Endodermal cell (in vitro differentiated cells): Measurements from ENCODE around the gene HPSE2. TPM values are rescaled to one million over a fixed set of nuclear protein-coding genes. Genes with fewer than 3 reads are reported as not detected.

Experiments used
- DNase-seq: peaks from one replicate; pipeline ENCODE4 v3.0.0-alpha.2; 2017
- H3K27ac ChIP-seq: 2 replicates; pipeline ENCODE4 v1.5.1; 2013; ENCODE audit warnings: mild to moderate bottlenecking, low read depth, low read length, moderate library complexity
- H3K27me3 ChIP-seq: 2 replicates; pipeline ENCODE4 v1.6.1; 2013; ENCODE audit warnings: mild to moderate bottlenecking, low read length, moderate library complexity; ENCODE audit not compliant: insufficient read depth, control insufficient read depth, poor library complexity, severe bottlenecking
- H3K36me3 ChIP-seq: 2 replicates; pipeline ENCODE4 v1.7.0; 2013; ENCODE audit warnings: mild to moderate bottlenecking, low read length, moderate library complexity; ENCODE audit not compliant: control insufficient read depth, insufficient read depth
- H3K4me1 ChIP-seq: one replicate; pipeline ENCODE4 v1.7.0; 2013; ENCODE audit warnings: low read length; ENCODE audit not compliant: control insufficient read depth, insufficient read depth
- H3K4me3 ChIP-seq: 2 replicates; pipeline ENCODE4 v1.5.1; 2013; ENCODE audit warnings: mild to moderate bottlenecking, low read length, moderate library complexity
- H3K9ac ChIP-seq: 2 replicates; pipeline ENCODE4 v1.6.1; 2013; ENCODE audit warnings: mild to moderate bottlenecking, low read length, moderate library complexity; ENCODE audit not compliant: poor library complexity, severe bottlenecking; ENCODE audit errors: extremely low read depth
- H3K9me3 ChIP-seq: 2 replicates; pipeline ENCODE4 v1.6.1; 2013; ENCODE audit warnings: mild to moderate bottlenecking, low read length, moderate library complexity; ENCODE audit not compliant: control insufficient read depth
- H3K27ac Mint-ChIP-seq: 2 replicates; pipeline ENCODE4 v1.8.0; 2020; ENCODE audit warnings: mixed read lengths
- H3K27me3 Mint-ChIP-seq: 2 replicates; pipeline ENCODE4 v1.8.0; 2021; ENCODE audit warnings: mild to moderate bottlenecking, mixed read lengths; ENCODE audit not compliant: insufficient read depth
- H3K36me3 Mint-ChIP-seq: 2 replicates; pipeline ENCODE4 v1.8.0; 2020; ENCODE audit warnings: low read depth, mixed read lengths
- H3K4me1 Mint-ChIP-seq: 2 replicates; pipeline ENCODE4 v1.8.0; 2020; ENCODE audit warnings: mixed read lengths
- H3K4me3 Mint-ChIP-seq: 2 replicates; pipeline ENCODE4 v1.8.0; 2020; ENCODE audit warnings: mild to moderate bottlenecking, moderate library complexity, mixed read lengths
- H3K9me3 Mint-ChIP-seq: 2 replicates; pipeline ENCODE4 v1.8.0; 2020; ENCODE audit warnings: mild to moderate bottlenecking, mixed read lengths
- WGBS, 2 experiments: methylation state at CpG; one replicate each; pipeline versions ENCODE4 v1.1.5 to v1.1.7; 2013; ENCODE audit warnings: missing lambda C conversion rate in 2 of 2, mixed read lengths in 1 of 2; ENCODE audit not compliant: insufficient coverage in 1 of 2, insufficient read length in 1 of 2; 5-methylcytosine and 5-hydroxymethylcytosine counted together
- total RNA-seq, 2 donors: library from RNA; stranded (reverse); fragmentation: NEBNext Ultra II Directional in 1 of 2; extraction: Animal tissue kit (Norgen Biotek cat#: 25700) in 1 of 2; gene quantifications; 2 replicates in 1 of 2; 3 replicates in 1 of 2; pipeline ENCODE4 v1.2.1, GENCODE V29; 2021
- TF ChIP-seq, protein P1 (sequence below): fragments of 200-600 bp; sonication (generic); conservative IDR thresholded peaks from 2 replicates; pipeline ENCODE4 v1.5.0; 2021; ENCODE audit warnings: antibody characterized with exemption, mild to moderate bottlenecking

Gene HPSE2
- total RNA-seq, 2 donors from 2014 or later, result 0.07 to 0.11 TPM

DNA sequence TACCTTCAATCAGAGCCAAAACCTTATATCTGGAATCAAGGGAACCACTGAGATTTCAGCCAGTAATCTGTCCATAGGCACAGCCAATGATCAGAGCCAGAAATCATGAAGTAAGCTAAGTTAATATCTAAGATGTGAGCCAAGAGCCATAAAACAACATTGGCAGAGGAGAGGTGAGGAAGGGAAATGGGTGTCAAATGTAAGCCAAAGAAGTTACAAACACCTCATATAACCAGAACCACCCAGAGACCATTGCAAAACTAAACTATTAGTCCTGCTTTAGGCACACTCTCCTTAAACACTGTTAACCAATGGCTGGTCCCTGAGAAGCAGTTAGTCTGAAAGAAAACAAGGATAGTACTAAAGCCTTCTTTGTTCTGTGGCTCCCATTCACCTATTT, 173.1 kb downstream of the HPSE2 start:
- TF ChIP-seq, protein P1, sequence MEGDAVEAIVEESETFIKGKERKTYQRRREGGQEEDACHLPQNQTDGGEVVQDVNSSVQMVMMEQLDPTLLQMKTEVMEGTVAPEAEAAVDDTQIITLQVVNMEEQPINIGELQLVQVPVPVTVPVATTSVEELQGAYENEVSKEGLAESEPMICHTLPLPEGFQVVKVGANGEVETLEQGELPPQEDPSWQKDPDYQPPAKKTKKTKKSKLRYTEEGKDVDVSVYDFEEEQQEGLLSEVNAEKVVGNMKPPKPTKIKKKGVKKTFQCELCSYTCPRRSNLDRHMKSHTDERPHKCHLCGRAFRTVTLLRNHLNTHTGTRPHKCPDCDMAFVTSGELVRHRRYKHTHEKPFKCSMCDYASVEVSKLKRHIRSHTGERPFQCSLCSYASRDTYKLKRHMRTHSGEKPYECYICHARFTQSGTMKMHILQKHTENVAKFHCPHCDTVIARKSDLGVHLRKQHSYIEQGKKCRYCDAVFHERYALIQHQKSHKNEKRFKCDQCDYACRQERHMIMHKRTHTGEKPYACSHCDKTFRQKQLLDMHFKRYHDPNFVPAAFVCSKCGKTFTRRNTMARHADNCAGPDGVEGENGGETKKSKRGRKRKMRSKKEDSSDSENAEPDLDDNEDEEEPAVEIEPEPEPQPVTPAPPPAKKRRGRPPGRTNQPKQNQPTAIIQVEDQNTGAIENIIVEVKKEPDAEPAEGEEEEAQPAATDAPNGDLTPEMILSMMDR, result no peak
- no peak overlapping the region for H3K4me3 Mint-ChIP-seq
- Histone ChIP-seq H3K9me3 (no peaks in the 10 kb centered on the region), H3K4me3 (no peak overlapping the region), H3K27me3 (no peaks in the 10 kb centered on the region), H3K36me3 (no peaks in the 10 kb centered on the region), H3K9ac (no peak overlapping the region), H3K27ac (no peak overlapping the region), H3K4me1 (no peaks in the 10 kb centered on the region)
- no peaks in the 10 kb centered on the region for H3K4me1 Mint-ChIP-seq
- H3K36me3 Mint-ChIP-seq, result no peaks in the 10 kb centered on the region
- DNase-seq, result no peak
- peaks cover 14% of the 10 kb centered on the region for H3K9me3 Mint-ChIP-seq
- H3K27me3 Mint-ChIP-seq, result no peaks in the 10 kb centered on the region
- no peak overlapping the region for H3K27ac Mint-ChIP-seq

- Mint-ChIP-seq H3K9me3 (no peaks in the 10 kb centered on the region), H3K4me3 (no peak overlapping the region), H3K27ac (no peak overlapping the region), H3K4me1 (no peaks in the 10 kb centered on the region), H3K36me3 (no peaks in the 10 kb centered on the region), H3K27me3 (no peaks in the 10 kb centered on the region)
- H3K4me1 ChIP-seq, result no peaks in the 10 kb centered on the region
- H3K27ac ChIP-seq, result no peak overlapping the region
- no peaks in the 10 kb centered on the region for H3K36me3 ChIP-seq
- H3K27me3 ChIP-seq, result no peaks in the 10 kb centered on the region
- no peak for DNase-seq
- no peak overlapping the region for H3K4me3 ChIP-seq
- no peak overlapping the region for H3K9ac ChIP-seq
- H3K9me3 ChIP-seq, result no peaks in the 10 kb centered on the region
- TF ChIP-seq, protein P1, result no peak
Observed at GRCh38 chr10:99058762-99059161, 176.9 kb downstream of the HPSE2 start.

- TF ChIP-seq, protein P1, result no peak
- Histone ChIP-seq H3K27me3 (no peaks in the 10 kb centered on the region), H3K36me3 (no peaks in the 10 kb centered on the region), H3K4me3 (no peak overlapping the region), H3K9ac (no peak overlapping the region), H3K9me3 (no peaks in the 10 kb centered on the region), H3K27ac (no peak overlapping the region), H3K4me1 (no peaks in the 10 kb centered on the region)
- Mint-ChIP-seq H3K4me1 (no peaks in the 10 kb centered on the region), H3K27ac (no peak overlapping the region), H3K4me3 (no peak overlapping the region), H3K36me3 (no peaks in the 10 kb centered on the region), H3K27me3 (no peaks in the 10 kb centered on the region), H3K9me3 (no peaks in the 10 kb centered on the region)
- DNase-seq, result no peak
- 85 to 86% methylated on average over 4 of the region's 4 CpGs for WGBS, 2 experiments
Observed at GRCh38 chr10:99057936-99058690, 177.5 kb downstream of the HPSE2 start.
